OCI-M2 (cell line): ENCODE results near the gene POLR2C.

ENCODE experiments used
- DNase-seq: peaks from one replicate; lab custom pipeline; 2025; ENCODE audit not compliant: unreplicated experiment; lab: John Stamatoyannopoulos, UW

POLR2C gene

GRCh38 chr16:57500578-57501111 is 38.2 kb downstream of the POLR2C start:
- no peak for DNase-seq

- DNase-seq, result no peak
Measured at GRCh38 chr16:57501492-57501891, 39.0 kb downstream of the POLR2C start.

- no peak for DNase-seq
Measured at GRCh38 chr16:57502048-57502775, 39.7 kb downstream of the POLR2C start.

- no peak for DNase-seq
Measured at GRCh38 chr16:57503366-57503765, 40.9 kb downstream of the POLR2C start.

- no peak for DNase-seq
Measured at GRCh38 chr16:57504001-57504400, 41.5 kb downstream of the POLR2C start.

- DNase-seq, result no peak
Measured at GRCh38 chr16:57504491-57504890, 42.0 kb downstream of the POLR2C start.

- no peak for DNase-seq
Measured at GRCh38 chr16:57505169-57505568, 42.7 kb downstream of the POLR2C start.

- no peak for DNase-seq
Measured at GRCh38 chr16:57507136-57508034, 44.9 kb downstream of the POLR2C start.

- no peak for DNase-seq
Measured at GRCh38 chr16:57508035-57508425, 45.6 kb downstream of the POLR2C start.

GRCh38 chr16:57509231-57509923 is 46.9 kb downstream of the POLR2C start:
- no peak for DNase-seq

GRCh38 chr16:57510016-57510871 is 47.8 kb downstream of the POLR2C start:
- no peak for DNase-seq

- no peak for DNase-seq
Measured at GRCh38 chr16:57512296-57513001, 50.0 kb downstream of the POLR2C start.

GRCh38 chr16:57513371-57514102 is 51.1 kb downstream of the POLR2C start:
- DNase-seq, result no peak

GRCh38 chr16:57514371-57514770 is 51.9 kb downstream of the POLR2C start:
- DNase-seq, result no peak

- no peak for DNase-seq
Measured at GRCh38 chr16:57514791-57515600, 52.5 kb downstream of the POLR2C start.

GRCh38 chr16:57516176-57516725 is 53.8 kb downstream of the POLR2C start:
- no peak for DNase-seq

- DNase-seq, result no peak
Measured at GRCh38 chr16:57516773-57517172, 54.3 kb downstream of the POLR2C start.
